Esophagus squamous epithelium (tissue), 4 donors: ENCODE data around the gene HMGN3.

Experiments used
- POLR2A ChIP-seq, 4 donors: fragments of 450-650 bp; IDR thresholded peaks; one replicate each; pipeline ENCODE4 v1.6.1; 2017; ENCODE audit warnings: antibody characterized with exemption in 4 of 4, mild to moderate bottlenecking in 4 of 4, moderate library complexity in 3 of 4
- TF ChIP-seq, protein P1 (sequence below), 6 experiments: fragments of 450-650 bp in 4 of 6; fragments of 200-600 bp in 2 of 6; sonication (generic) in 2 of 6; IDR thresholded peaks; one replicate each; pipeline ENCODE4 v1.5.1; 2016 to 2019; ENCODE audit warnings: antibody characterized with exemption in 6 of 6, mild to moderate bottlenecking in 4 of 6, moderate library complexity in 4 of 6

DNA sequence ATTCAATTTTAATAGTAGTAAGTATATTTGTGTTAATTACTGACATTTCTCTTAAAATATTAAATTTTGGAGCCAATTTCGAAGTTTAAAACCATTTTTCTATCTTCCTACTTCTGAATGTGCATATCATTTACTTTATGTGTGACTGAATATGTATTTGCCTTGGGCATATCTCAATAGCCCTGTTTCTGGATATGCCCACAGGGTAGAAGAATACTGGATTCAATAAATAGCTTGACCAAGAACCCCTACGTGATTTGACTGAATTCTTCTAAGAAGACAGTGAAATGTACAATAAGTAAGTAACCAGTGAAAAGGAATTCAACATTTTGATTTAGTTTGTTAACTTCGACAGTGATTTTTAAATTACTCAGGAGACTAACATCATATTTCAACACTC, 7.8 kb downstream of the HMGN3 start:
- no peak for TF ChIP-seq POLR2A (IDR thresholded peaks at IDR 0.05)
- TF ChIP-seq, protein P1, sequence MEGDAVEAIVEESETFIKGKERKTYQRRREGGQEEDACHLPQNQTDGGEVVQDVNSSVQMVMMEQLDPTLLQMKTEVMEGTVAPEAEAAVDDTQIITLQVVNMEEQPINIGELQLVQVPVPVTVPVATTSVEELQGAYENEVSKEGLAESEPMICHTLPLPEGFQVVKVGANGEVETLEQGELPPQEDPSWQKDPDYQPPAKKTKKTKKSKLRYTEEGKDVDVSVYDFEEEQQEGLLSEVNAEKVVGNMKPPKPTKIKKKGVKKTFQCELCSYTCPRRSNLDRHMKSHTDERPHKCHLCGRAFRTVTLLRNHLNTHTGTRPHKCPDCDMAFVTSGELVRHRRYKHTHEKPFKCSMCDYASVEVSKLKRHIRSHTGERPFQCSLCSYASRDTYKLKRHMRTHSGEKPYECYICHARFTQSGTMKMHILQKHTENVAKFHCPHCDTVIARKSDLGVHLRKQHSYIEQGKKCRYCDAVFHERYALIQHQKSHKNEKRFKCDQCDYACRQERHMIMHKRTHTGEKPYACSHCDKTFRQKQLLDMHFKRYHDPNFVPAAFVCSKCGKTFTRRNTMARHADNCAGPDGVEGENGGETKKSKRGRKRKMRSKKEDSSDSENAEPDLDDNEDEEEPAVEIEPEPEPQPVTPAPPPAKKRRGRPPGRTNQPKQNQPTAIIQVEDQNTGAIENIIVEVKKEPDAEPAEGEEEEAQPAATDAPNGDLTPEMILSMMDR (IDR thresholded peaks at IDR 0.05): no peak
